Vagina (tissue), 2 donors: ENCODE data around the gene TMEM176A. TPM values are rescaled to one million over a fixed set of nuclear protein-coding genes. Genes with fewer than 3 reads are reported as not detected.

Experiments used
- DNase-seq, 2 donors: peaks; one replicate each; pipeline ENCODE4 v3.0.0-alpha.2; 2017; ENCODE audit errors: extremely low spot score in 2 of 2
- H3K27ac ChIP-seq: fragments of 200-600 bp; sonication (generic); one replicate; pipeline ENCODE4 v1.5.1; 2019
- H3K27me3 ChIP-seq: fragments of 200-600 bp; sonication (generic); one replicate; pipeline ENCODE4 v1.5.1; 2019
- H3K36me3 ChIP-seq, 2 donors: fragments of 200-600 bp; sonication (generic); one replicate each; pipeline ENCODE4 v1.5.1; 2017 to 2019
- H3K4me1 ChIP-seq: fragments of 200-600 bp; sonication (generic); one replicate; pipeline ENCODE4 v1.5.1; 2019
- H3K4me3 ChIP-seq, 2 donors: fragments of 200-600 bp; sonication (generic); 1 replicate in 1 of 2; 2 replicates in 1 of 2; pipeline ENCODE4 v1.5.1; 2016 to 2019
- H3K9me3 ChIP-seq: fragments of 200-600 bp; sonication (generic); one replicate; pipeline ENCODE4 v1.5.1; 2019
- CTCF ChIP-seq, 3 experiments: fragments of 450-650 bp in 2 of 3; fragments of 200-600 bp in 1 of 3; sonication (generic) in 1 of 3; IDR thresholded peaks; one replicate each; pipeline ENCODE4 v1.5.1; 2017 to 2019; ENCODE audit warnings: antibody characterized with exemption in 3 of 3, mild to moderate bottlenecking in 2 of 3, moderate library complexity in 2 of 3
- POLR2A ChIP-seq, 2 donors: fragments of 450-650 bp; IDR thresholded peaks; one replicate each; pipeline ENCODE4 v1.6.1; 2017; ENCODE audit warnings: antibody characterized with exemption in 2 of 2, mild to moderate bottlenecking in 2 of 2, moderate library complexity in 2 of 2
- POLR2AphosphoS5 ChIP-seq, 2 donors: sonication (generic); formaldehyde crosslinking; IDR thresholded peaks; one replicate each; pipeline ENCODE4 v1.9.0; 2017; ENCODE audit warnings: antibody characterized with exemption in 2 of 2, mild to moderate bottlenecking in 2 of 2, low read depth in 1 of 2; ENCODE audit not compliant: insufficient read depth in 1 of 2
- intact Hi-C: fragments of 100-400 bp; cut with DNase I; formaldehyde crosslinking; loops from one replicate; pipeline ENCODE4 v1.15.1; 2023
- total RNA-seq: library from RNA; depleted of rRNA; stranded (reverse); fragments of >200 nt; gene quantifications from one replicate; pipeline ENCODE4 v1.2.3, GENCODE V29; 2016

The TMEM176A gene
- total RNA-seq, 1 donor from 2014 or later = 43.7 TPM

- DNase-seq = no peak
- Histone ChIP-seq H3K27me3 (no peaks in the 10 kb centered on the region), H3K9me3 (no peaks in the 10 kb centered on the region), H3K27ac (peak within 1 kb of the TSS; percentile 76), H3K36me3 (peaks cover 0 to 18% of the 10 kb centered on the region in 2 donors), H3K4me3 (peak within 1 kb of the TSS; percentile 55 to 58), H3K4me1 (peaks cover 15% of the 10 kb centered on the region)
- TF ChIP-seq CTCF (IDR thresholded peaks at IDR 0.05) = no peak
- peak in 1 of 2 donors; percentile 67 for TF ChIP-seq POLR2AphosphoS5 (IDR thresholded peaks at IDR 0.05; ENCODE audit: insufficient read depth in 1 of 2, low read depth in 1 of 2)
- TF ChIP-seq POLR2A (IDR thresholded peaks at IDR 0.05) = peak in 1 of 2 donors; percentile 14
- intact Hi-C loops = no loop called here
Measured at GRCh38 chr7:150799741-150800580, 608 bp upstream of the TMEM176A start, which contains the start of gene TMEM176B. TMEM176B (minus strand) TSS chr7:150800364; CDS start chr7:150796569, 3,795 bp downstream.

- H3K27ac ChIP-seq = peak overlapping the region; percentile 76
- H3K4me3 ChIP-seq = peak overlapping the region; percentile 55 to 58
- no peak for DNase-seq
- peaks cover 0 to 13% of the 10 kb centered on the region in 2 donors for H3K36me3 ChIP-seq
- H3K4me1 ChIP-seq = peaks cover 15% of the 10 kb centered on the region
- no peaks in the 10 kb centered on the region for H3K9me3 ChIP-seq
- intact Hi-C loops = no loop called here
- TF ChIP-seq POLR2A (IDR thresholded peaks at IDR 0.05) = no peak
- no peaks in the 10 kb centered on the region for H3K27me3 ChIP-seq
Measured at GRCh38 chr7:150801242-150801945, 825 bp downstream of the TMEM176A start.

GRCh38 chr7:150801946-150802771, 1.6 kb downstream of the TMEM176A start:
- intact Hi-C loops = no loop called here
- DNase-seq = no peak
- H3K27me3 ChIP-seq = no peaks in the 10 kb centered on the region

GRCh38 chr7:150803161-150803860, 2.7 kb downstream of the TMEM176A start:
- H3K27ac ChIP-seq = no peak overlapping the region
- peaks cover 15% of the 10 kb centered on the region for H3K4me1 ChIP-seq
- no peak for TF ChIP-seq POLR2A (IDR thresholded peaks at IDR 0.05)
- TF ChIP-seq CTCF (IDR thresholded peaks at IDR 0.05) = no peak
- TF ChIP-seq POLR2AphosphoS5 (IDR thresholded peaks at IDR 0.05; ENCODE audit: insufficient read depth in 1 of 2, low read depth in 1 of 2) = no peak
- peak in 1 of 2 donors; percentile 52 for DNase-seq
- H3K36me3 ChIP-seq = peaks cover 0 to 13% of the 10 kb centered on the region in 2 donors
- H3K9me3 ChIP-seq = peaks cover 4% of the 10 kb centered on the region
- no peak overlapping the region for H3K4me3 ChIP-seq
- intact Hi-C loops = no loop called here
- no peaks in the 10 kb centered on the region for H3K27me3 ChIP-seq

More at GRCh38 chr7:150801946-150802771, 1.6 kb downstream of the TMEM176A start:
- no peak for TF ChIP-seq POLR2AphosphoS5 (IDR thresholded peaks at IDR 0.05; ENCODE audit: insufficient read depth in 1 of 2, low read depth in 1 of 2)
- no peak for TF ChIP-seq CTCF (IDR thresholded peaks at IDR 0.05)
- TF ChIP-seq POLR2A (IDR thresholded peaks at IDR 0.05) = no peak
- Histone ChIP-seq H3K9me3 (peaks cover 4% of the 10 kb centered on the region), H3K36me3 (peaks cover 0 to 13% of the 10 kb centered on the region in 2 donors), H3K27ac (peak overlapping the region; percentile 76), H3K4me1 (peaks cover 15% of the 10 kb centered on the region), H3K4me3 (peak overlapping the region; percentile 55 to 58)
